ENCODE measurements around the gene APC2.
"Not testable (repeated sequence)": the region's sequence is repeated elsewhere in the genome, so short reads cannot be mapped to it uniquely, and the experiment has no call there.

APC2 gene

DNA sequence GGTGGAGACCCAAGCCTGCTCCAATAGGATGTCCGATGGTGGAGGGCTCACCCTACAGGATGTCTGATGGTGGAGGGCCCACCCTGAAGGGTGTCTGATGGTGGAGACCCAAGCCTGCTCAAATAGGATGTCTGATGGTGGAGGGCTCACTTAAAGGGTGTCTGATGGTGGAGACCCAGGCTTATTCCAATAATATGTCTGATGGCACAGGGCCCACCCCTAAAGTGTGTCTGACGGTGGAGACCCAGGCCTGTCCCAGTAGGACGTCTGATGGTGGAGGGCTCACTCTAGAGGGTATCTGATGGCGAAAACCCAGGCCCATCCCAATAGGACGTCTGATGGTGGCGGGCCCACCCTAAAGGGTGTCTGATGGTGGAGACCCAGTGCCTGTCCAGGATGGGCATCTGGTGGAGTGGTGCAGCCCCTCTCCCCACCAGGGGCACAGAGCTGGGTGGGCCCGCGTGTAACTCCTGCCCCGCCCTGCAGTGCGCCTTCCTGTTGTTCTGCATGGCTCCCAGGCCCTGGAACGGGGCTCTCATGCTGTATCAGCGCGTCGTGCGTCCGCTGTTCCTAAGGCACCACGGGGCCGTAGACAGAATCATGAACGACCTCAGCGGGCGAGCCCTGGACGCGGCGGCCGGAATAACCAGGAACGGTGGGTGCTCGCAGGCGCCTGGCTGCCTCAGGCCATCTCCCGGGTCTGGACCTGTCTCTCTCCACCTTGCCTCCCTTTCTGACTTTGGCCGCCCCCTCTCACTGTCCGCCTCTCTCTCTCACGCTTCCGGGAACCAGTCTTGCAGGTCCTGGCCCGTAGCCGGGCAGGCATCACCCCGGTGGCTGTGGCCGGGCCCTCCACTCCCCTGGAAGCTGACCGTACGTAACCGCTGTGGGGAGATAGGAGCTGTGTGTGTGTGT, 46.1 kb downstream of the APC2 start:
- no peaks in the 10 kb centered on the region for H3K9me3 Mint-ChIP-seq

DNA sequence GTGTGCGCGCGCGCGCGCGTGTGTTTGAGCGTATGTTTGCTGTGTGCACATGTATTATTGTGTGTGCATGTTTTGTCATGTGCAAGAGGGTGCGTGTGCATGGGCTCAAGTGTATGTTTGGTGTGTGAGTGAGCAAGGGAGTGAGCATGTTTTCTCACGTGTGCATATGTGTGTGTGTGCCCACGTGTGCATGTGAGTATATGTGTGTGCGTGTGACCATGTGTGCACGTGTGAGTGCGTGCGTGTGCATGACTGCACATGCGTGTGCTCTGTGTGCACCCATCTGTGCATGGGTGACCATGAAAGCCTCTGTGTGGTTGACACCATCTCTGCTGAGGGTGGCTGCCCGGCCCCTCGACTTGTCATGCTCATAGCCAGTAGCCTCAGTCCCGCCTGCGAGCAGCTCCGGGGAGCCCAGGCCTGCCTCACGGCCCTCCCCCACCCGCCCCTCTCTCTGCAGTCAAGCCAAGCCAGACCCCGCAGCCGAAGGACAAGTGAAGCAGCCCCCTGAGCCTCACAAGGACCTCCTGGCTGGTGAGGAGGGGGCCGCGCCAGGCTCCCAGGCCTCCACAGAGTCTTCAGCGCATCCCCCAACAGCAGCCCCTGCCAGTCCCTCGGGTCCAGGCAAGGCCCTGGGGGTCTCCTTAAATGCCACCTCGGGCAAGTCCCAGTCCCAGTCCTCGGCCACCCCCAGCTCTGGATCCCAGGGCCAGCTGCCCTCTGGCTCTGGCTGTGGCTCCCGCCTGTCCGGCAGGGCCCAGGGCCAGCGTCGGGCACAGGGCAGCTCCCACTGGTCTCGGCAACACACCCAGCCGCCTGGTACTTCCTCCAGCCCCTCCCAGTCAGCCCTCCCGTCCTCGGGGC, 47.0 kb downstream of the APC2 start:
- no peaks in the 10 kb centered on the region for H3K36me3 Mint-ChIP-seq (ENCODE audit: low read depth)
- H3K9me3 Mint-ChIP-seq = no peaks in the 10 kb centered on the region
- no peak overlapping the region for H3K27ac Mint-ChIP-seq
- peaks cover under 1% of the 10 kb centered on the region for H3K27me3 Mint-ChIP-seq
- no peak overlapping the region for H3K4me3 Mint-ChIP-seq
- H3K4me1 Mint-ChIP-seq (ENCODE audit: low read depth) = peaks cover 1% of the 10 kb centered on the region

More for the DNA sequence above, 46.1 kb downstream of the APC2 start:
- Mint-ChIP-seq H3K4me1 (ENCODE audit: low read depth) (peaks cover 5% of the 10 kb centered on the region), H3K27ac (no peak overlapping the region), H3K27me3 (peaks cover 4% of the 10 kb centered on the region), H3K36me3 (ENCODE audit: low read depth) (no peaks in the 10 kb centered on the region), H3K4me3 (no peak overlapping the region)

DNA sequence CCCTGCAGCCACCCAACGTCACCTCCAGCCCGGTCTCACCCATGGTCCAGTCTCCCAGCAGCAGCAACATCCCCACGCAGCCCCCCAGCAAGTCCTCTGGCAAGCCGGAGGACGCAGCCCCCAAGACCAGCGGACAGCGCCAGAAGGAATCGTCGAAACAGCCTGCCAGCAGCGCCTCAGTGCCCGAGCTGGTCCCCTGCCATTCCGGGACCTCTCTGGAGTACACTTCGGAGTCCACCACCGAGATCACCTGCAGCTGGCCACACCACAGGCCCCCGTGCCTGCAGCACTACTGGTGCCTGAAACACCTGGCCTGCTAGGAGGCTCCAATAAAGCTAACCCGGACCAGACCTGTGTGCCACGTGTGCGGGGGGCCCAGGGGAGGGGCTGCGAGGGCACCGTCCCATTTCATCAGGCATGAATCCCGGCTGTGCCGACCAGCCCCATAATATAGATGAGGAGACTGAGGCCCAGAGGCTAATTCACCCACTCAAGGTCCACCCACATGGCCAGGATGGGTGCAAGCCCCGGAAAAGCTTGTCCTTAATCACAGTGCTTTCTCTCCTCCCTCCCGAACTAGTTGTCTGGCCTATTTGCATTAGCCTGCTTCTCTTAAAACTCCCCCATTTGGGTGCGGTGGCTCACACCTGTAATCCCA, 47.8 kb downstream of the APC2 start:
- Mint-ChIP-seq H3K4me3 (no peak overlapping the region), H3K9me3 (no peaks in the 10 kb centered on the region), H3K27me3 (peaks cover 2% of the 10 kb centered on the region), H3K36me3 (ENCODE audit: low read depth) (no peaks in the 10 kb centered on the region), H3K27ac (no peak overlapping the region), H3K4me1 (ENCODE audit: low read depth) (peaks cover 2% of the 10 kb centered on the region)

DNA sequence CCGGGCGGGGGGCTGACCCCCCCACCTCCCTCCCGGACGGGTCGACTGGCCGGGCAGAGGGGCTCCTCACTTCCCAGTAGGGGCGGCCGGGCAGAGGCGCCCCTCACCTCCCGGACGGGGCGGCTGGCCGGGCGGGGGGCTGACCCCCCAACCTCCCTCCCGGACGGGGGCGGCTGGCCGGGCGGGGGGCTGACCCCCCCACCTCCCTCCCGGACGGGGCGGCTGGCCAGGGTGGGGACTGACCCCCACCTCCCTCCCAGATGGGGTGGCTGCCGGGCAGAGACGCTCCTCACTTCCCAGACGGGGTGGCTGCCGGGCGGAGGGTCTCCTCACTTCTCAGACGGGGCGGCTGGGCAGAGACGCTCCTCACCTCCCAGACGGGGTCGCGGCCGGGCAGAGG, 49.3 kb downstream of the APC2 start:
- H3K9me3 Mint-ChIP-seq; H3K4me1 Mint-ChIP-seq (ENCODE audit: low read depth); H3K36me3 Mint-ChIP-seq (ENCODE audit: low read depth); H3K4me3 Mint-ChIP-seq; H3K27ac Mint-ChIP-seq; H3K27me3 Mint-ChIP-seq: not testable (repeated sequence)

DNA sequence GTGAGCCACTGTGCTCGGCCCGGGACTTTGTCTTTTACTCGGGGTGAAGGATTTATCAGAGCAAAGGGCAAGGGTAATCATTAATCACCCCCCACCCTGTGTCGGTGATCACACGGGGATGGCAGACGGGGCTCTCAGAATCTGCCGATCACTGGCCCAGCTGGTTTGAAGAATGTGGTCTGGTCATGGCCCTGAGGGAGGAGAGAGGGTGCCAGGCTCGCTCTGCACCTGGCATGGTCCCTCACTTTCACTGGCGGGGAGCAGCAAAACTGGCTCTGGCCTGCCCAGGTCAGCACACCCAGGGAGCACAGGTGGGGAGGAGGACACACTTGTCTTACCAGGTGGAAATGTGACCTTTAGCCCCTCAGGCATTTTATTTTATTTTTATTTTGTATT, 51.3 kb downstream of the APC2 start:
- H3K4me1 Mint-ChIP-seq (ENCODE audit: low read depth) = peaks cover 7% of the 10 kb centered on the region
- H3K36me3 Mint-ChIP-seq (ENCODE audit: low read depth) = no peaks in the 10 kb centered on the region
- no peak overlapping the region for H3K27ac Mint-ChIP-seq

DNA sequence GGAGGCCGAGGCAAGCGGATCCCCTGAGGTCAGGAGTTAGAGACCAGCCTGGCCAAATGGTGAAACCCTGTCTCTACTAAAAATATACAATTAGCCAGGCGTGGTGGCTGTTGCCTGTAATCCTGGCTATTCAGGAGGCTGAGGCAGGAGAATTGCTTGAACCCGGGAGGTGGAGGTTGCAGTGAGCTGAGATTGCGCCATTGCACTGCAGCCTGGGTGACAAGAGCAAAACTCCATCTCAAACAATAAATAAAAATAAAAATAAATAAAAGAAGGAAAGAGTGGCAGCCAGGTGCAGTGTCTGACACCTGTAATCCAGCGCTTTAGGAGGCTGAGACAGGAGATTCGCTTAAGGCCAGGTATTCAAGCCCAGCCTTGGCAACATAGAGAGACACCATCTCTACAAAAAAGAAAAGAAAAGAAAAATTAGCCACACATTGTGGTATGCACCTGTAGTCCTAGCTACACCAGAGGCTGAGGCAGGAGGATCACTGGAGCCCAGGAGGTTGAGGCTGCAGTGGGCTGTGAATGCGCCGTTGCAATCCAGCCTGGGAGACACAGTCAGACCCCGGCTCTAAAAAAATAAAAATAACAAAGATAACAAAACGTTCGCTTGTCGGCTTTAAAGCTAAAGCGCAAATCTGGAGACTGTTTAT, 52.6 kb downstream of the APC2 start:
- no peaks in the 10 kb centered on the region for H3K9me3 Mint-ChIP-seq
- H3K4me3 Mint-ChIP-seq = no peak overlapping the region
- H3K27me3 Mint-ChIP-seq = peaks cover 12% of the 10 kb centered on the region
- H3K36me3 Mint-ChIP-seq (ENCODE audit: low read depth) = no peaks in the 10 kb centered on the region
- H3K27ac Mint-ChIP-seq = no peak overlapping the region
- H3K4me1 Mint-ChIP-seq (ENCODE audit: low read depth) = peaks cover 8% of the 10 kb centered on the region

More for the DNA sequence above, 51.3 kb downstream of the APC2 start:
- H3K4me3 Mint-ChIP-seq = no peak overlapping the region
- H3K27me3 Mint-ChIP-seq = peaks cover 12% of the 10 kb centered on the region
- H3K9me3 Mint-ChIP-seq = no peaks in the 10 kb centered on the region

DNA sequence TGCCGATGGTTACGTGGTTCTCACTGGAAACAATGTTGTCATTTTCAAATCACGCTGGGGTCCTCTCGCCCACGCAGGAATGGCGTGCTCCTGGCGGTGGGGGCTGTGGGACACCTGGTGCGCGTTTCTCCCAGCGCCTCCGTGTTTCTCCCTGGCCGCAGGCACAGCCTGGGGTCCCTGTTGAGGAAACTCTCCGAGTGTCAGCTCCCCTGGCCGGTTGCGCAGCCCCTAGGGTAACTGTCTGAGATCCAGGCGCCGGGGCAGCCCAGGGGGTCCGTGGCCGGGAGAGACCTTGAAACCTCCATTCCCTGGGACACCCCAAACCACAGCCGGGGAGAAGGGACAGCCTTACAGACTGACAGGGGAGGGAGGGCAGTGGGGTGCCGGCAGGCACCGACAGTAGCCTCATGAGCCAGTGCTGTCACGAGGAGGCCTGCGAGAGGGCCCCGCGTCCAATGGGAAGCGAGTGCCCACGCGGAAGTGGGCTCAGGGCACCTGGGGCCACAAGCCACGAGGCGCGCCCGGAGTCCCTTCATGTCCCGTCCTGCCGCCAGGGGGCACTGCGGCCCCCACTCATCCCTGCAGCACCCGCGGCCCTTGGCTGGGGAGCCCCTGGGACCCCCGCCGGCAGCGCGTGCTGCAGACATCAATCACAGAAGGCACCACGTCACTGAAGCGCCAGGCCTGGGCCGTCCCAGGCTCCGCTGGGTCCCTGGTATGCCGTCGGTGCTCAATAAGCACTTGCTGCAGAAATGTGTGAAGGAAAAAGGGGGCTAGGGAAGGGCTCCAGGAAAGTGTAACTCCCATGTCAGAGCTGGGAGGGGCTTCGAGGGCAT, 53.4 kb downstream of the APC2 start:
- peaks cover 12% of the 10 kb centered on the region for H3K27me3 Mint-ChIP-seq
- H3K4me1 Mint-ChIP-seq (ENCODE audit: low read depth) = peaks cover 13% of the 10 kb centered on the region
- no peak overlapping the region for H3K27ac Mint-ChIP-seq
- H3K9me3 Mint-ChIP-seq = no peaks in the 10 kb centered on the region
- no peaks in the 10 kb centered on the region for H3K36me3 Mint-ChIP-seq (ENCODE audit: low read depth)
- H3K4me3 Mint-ChIP-seq = peak overlapping the region; percentile 10

DNA sequence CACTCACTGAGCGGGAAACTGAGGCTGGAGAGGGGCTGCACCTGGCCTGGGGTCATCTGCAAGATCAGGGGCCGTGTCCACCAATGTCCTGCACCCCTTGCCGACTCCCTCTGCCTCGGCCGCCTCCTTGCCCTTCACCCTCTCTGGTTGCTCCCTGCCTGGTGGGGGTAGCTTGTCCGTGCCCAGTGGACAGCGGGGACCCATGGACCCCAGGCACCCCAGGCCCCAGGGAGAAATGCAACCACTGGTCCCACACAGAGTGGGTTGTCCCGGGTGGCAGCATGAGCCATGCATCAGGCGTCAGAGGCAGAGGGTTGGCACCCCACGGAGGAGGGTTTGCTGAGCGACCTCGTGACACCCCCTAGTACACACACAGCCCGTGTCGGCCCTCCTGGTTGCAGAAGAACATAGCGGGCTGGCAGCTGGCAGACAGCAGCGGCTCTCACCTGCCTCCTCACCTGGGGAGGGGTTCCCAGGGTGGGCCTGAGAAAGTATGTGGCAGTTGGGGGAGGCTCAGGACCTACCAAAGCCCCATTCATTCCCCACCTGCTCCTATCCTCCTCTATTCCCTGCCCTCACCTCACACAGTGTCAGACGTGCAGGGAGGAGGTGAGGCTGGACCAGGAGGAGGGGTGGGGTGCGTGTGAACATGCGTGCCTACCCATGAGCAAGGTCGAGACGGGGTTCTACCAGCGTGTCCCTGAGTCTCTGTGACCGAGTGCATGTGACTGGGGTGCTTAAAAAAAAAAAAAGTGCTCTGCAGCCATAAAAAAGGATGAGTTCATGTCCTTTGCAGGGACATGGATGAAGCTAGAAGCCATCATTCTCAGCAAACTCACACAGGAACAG, 54.2 kb downstream of the APC2 start:
- H3K4me3 Mint-ChIP-seq = no peak overlapping the region
- H3K4me1 Mint-ChIP-seq (ENCODE audit: low read depth) = peaks cover 17% of the 10 kb centered on the region
- H3K27ac Mint-ChIP-seq = no peak overlapping the region
- no peaks in the 10 kb centered on the region for H3K36me3 Mint-ChIP-seq (ENCODE audit: low read depth)
- H3K9me3 Mint-ChIP-seq = no peaks in the 10 kb centered on the region
- H3K27me3 Mint-ChIP-seq = peaks cover 12% of the 10 kb centered on the region

DNA sequence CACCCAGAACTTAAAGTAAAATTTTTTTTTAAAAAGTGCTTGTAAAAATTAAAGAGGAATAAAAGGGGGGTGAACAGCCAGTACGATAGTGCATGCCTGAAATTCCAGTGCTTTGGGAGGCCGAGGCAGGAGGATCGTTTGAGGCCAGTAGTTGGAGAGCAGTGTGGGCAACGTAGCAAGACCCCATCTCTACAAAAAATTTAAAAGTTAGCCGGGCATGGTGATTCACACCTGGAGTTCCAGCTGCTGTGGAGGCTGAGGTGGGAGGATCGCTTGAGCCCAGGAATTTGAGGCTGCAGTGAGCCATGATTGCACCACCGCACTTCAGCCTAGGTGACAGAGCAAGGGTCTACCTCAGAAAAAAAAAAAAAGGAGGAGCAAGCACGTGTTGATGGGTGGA, 55.1 kb downstream of the APC2 start:
- no peaks in the 10 kb centered on the region for H3K9me3 Mint-ChIP-seq
- peaks cover 17% of the 10 kb centered on the region for H3K4me1 Mint-ChIP-seq (ENCODE audit: low read depth)
- H3K27ac Mint-ChIP-seq = no peak overlapping the region
- H3K4me3 Mint-ChIP-seq = no peak overlapping the region
- peaks cover 17% of the 10 kb centered on the region for H3K27me3 Mint-ChIP-seq
- no peaks in the 10 kb centered on the region for H3K36me3 Mint-ChIP-seq (ENCODE audit: low read depth)

DNA sequence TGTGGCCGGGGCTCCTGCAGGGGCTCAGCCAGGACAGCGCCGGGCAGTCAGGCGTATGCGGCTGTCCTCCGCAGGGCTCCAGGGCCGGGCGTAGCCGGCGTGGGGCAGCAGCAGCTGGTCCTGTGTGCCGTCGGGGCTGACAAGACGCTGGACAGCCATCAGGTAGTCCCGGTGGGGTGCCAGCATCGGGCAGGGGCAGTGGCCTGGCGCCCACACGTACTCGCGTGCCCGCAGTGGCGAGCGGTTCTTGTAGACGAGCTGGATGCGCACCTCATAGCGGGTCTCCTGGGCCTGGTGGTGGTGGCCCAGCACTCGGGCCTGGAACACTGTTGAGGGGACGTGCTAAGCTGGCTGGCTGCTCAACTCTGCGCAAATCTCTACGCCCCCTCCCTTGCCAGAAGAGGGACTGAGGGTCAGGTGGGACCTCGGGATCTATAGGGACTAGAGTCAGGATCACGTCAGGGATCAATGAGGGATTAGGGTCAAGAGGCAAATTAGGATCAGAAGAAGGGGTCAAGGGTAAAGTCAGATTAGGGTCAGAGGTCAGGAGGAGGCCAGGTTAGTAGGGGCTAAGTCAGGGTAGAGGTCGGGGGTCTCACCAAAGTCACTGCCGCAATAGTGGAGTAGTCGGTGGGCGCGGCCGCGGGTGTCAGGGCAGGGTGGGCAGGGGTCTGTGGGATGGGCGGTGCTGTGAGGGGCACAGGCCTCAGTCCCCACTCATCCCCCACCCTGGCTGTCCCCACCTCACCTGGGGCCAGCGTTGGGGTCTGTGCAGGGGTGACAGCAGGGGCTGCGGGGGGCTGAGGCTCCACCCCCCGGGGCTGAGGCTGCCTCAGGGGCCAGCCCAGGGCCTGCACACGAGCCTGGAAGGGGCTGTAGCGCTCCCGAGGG, 56.3 kb downstream of the APC2 start:
- Mint-ChIP-seq H3K27me3 (peaks cover 18% of the 10 kb centered on the region), H3K4me1 (ENCODE audit: low read depth) (peaks cover 17% of the 10 kb centered on the region), H3K4me3 (no peak overlapping the region), H3K27ac (no peak overlapping the region), H3K9me3 (no peaks in the 10 kb centered on the region), H3K36me3 (ENCODE audit: low read depth) (no peaks in the 10 kb centered on the region)

DNA sequence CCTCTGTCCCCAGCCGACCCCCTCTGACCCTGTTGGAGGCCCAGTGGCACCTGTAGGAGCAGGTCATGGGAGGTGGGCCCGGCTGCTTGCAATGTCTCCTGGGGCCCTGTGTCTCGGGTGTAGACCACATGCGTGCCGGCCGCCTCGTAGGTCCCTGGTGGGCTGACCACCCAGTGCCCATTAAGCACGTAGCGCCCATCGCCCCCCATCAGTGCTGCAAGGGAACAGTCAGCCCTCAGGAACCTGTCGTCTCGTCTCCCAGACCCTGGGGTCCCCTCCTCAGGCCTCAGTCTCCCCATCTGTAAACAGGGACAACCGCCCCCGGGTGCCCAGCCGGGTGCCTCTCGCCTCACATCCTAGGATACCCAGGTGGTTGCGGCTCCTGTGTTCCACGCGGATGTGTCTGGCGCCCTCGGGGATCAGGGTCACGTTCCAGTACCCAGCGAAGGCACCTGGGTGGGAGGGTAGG, 57.3 kb downstream of the APC2 start:
- Mint-ChIP-seq H3K9me3 (no peaks in the 10 kb centered on the region), H3K27me3 (peaks cover 18% of the 10 kb centered on the region), H3K36me3 (ENCODE audit: low read depth) (no peaks in the 10 kb centered on the region), H3K27ac (no peak overlapping the region), H3K4me1 (ENCODE audit: low read depth) (peaks cover 18% of the 10 kb centered on the region), H3K4me3 (no peak overlapping the region)

DNA sequence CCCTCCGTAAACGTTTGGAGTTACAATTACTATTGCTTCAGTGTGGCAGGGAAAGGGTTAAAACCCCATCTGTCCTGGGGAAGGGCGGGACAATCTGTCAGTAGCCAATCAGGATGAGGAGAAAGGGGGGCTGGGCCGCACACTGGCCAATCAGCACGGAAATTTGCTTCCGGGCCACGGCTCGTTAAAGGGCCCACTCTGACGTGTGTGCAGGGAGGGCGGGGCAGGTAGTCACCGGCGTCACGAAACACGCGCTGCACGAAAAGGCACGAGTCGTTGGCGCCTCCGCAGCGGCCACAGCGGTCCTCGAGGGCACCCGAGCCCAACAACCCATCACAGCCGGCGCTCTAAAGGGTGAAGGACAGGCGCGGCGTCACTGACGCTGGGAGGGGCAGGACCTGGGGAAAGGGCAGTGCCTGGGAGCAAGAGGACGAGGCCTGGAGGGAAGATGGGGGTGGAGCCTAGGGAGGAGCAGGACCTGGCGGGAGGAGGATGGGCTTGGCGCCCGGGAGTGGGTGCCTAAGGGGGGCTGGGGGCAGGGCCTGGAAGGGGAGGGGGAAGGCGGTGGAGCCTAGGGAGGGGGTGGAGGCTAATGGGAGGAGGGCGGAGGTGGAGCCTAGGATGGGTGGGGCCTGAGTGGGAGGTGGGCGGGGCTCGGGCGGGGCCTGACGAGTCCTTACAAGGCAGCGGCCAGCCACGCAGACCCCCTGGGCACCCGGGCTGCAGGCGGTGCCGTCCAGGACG, 58.0 kb downstream of the APC2 start:
- Mint-ChIP-seq H3K4me3 (peak overlapping the region; percentile 76), H3K27ac (peak overlapping the region; percentile 77), H3K4me1 (ENCODE audit: low read depth) (peaks cover 19% of the 10 kb centered on the region), H3K27me3 (peaks cover 13% of the 10 kb centered on the region), H3K36me3 (ENCODE audit: low read depth) (no peaks in the 10 kb centered on the region), H3K9me3 (no peaks in the 10 kb centered on the region)

All from stimulated activated naive CD8-positive, alpha-beta T cell treated with anti-CD3 and anti-CD28 coated beads, Interleukin-15, Interleukin-2, amounts not matched to agents 100 ng/mL and 50 ng/mL, for 24 hours (primary cell).